GM21737 (cell line): ENCODE data around the gene IQGAP1.
"Not testable (repeated sequence)": the region's sequence is repeated elsewhere in the genome, so short reads cannot be mapped to it uniquely, and the experiment has no call there.

ENCODE experiments used
- ATAC-seq: cut with Tn5 transposase; IDR thresholded peaks from one replicate; pipeline ENCODE4 v1.9.1; 2021; ENCODE audit warnings: mild to moderate bottlenecking, moderate library complexity; ENCODE audit not compliant: unreplicated experiment

The IQGAP1 gene

GRCh38 chr15:90482124-90483011 lies 94.3 kb downstream of the IQGAP1 start:
- ATAC-seq = no peak

- ATAC-seq = no peak
Measured at GRCh38 chr15:90483012-90483307, 94.9 kb downstream of the IQGAP1 start.

- ATAC-seq = no peak
Measured at GRCh38 chr15:90483637-90484036, 95.6 kb downstream of the IQGAP1 start.

GRCh38 chr15:90487186-90487585 lies 99.1 kb downstream of the IQGAP1 start:
- no peak for ATAC-seq

- no peak for ATAC-seq
Measured at GRCh38 chr15:90489514-90489913, 101.5 kb downstream of the IQGAP1 start.

GRCh38 chr15:90489944-90490343 lies 101.9 kb downstream of the IQGAP1 start:
- no peak for ATAC-seq

- ATAC-seq = no peak
Measured at GRCh38 chr15:90493647-90494046, 105.6 kb downstream of the IQGAP1 start.

GRCh38 chr15:90495067-90495466 lies 107.0 kb downstream of the IQGAP1 start:
- no peak for ATAC-seq

- no peak for ATAC-seq
Measured at GRCh38 chr15:90496791-90497190, 108.7 kb downstream of the IQGAP1 start.

GRCh38 chr15:90497376-90497775 lies 109.3 kb downstream of the IQGAP1 start:
- no peak for ATAC-seq

- ATAC-seq = no peak
Measured at GRCh38 chr15:90497912-90498311, 109.9 kb downstream of the IQGAP1 start.

GRCh38 chr15:90500171-90500570 lies 112.1 kb downstream of the IQGAP1 start:
- ATAC-seq = no peak

GRCh38 chr15:90501898-90502297 lies 113.9 kb downstream of the IQGAP1 start:
- ATAC-seq = no peak

- ATAC-seq = not testable (repeated sequence)
Measured at GRCh38 chr15:90510781-90511180, 122.7 kb downstream of the IQGAP1 start.

- ATAC-seq = not testable (repeated sequence)
Measured at GRCh38 chr15:90511211-90511618, 123.2 kb downstream of the IQGAP1 start.

- no peak for ATAC-seq
Measured at GRCh38 chr15:90512276-90512675, 124.2 kb downstream of the IQGAP1 start.

- ATAC-seq = no peak
Measured at GRCh38 chr15:90512981-90513380, 124.9 kb downstream of the IQGAP1 start.

- no peak for ATAC-seq
Measured at GRCh38 chr15:90513448-90513847, 125.4 kb downstream of the IQGAP1 start.

GRCh38 chr15:90513893-90514292 lies 125.9 kb downstream of the IQGAP1 start:
- ATAC-seq = not testable (repeated sequence)

- ATAC-seq = no peak
Measured at GRCh38 chr15:90519688-90520087, 131.6 kb downstream of the IQGAP1 start.

- ATAC-seq = no peak
Measured at GRCh38 chr15:90520365-90520764, 132.3 kb downstream of the IQGAP1 start.

- no peak for ATAC-seq
Measured at GRCh38 chr15:90523373-90523772, 135.3 kb downstream of the IQGAP1 start.
